ENCODE measurements around the gene VPS37B.
"Not testable (repeated sequence)": the region's sequence is repeated elsewhere in the genome, so short reads cannot be mapped to it uniquely, and the experiment has no call there.

Gene VPS37B

DNA sequence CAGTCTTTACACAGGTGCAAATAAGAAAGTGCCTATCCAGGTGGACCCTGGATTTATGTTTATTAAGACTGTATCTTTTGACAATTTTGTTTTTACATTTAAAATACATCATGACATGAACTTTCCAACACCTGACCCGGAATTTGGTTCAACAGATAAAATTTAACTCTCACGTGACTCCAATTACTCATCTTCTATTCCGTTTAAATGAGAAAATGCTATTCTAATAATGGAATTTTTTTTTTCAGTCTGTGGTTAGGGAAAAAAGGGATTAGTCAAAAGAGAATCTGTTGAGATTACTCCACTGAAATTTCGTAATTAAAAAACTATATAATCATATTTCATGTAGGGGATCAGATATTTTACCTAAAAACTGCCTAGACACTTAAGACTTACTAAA is 11.1 kb downstream of the VPS37B start:
- in situ Hi-C loops (cut with HindIII; ENCODE audit: low sequenced_read_pairs): loop anchor here (5.0 kb wide), 1 partner anchor 62 kb away; no protein-coding TSS in a partner anchor

DNA sequence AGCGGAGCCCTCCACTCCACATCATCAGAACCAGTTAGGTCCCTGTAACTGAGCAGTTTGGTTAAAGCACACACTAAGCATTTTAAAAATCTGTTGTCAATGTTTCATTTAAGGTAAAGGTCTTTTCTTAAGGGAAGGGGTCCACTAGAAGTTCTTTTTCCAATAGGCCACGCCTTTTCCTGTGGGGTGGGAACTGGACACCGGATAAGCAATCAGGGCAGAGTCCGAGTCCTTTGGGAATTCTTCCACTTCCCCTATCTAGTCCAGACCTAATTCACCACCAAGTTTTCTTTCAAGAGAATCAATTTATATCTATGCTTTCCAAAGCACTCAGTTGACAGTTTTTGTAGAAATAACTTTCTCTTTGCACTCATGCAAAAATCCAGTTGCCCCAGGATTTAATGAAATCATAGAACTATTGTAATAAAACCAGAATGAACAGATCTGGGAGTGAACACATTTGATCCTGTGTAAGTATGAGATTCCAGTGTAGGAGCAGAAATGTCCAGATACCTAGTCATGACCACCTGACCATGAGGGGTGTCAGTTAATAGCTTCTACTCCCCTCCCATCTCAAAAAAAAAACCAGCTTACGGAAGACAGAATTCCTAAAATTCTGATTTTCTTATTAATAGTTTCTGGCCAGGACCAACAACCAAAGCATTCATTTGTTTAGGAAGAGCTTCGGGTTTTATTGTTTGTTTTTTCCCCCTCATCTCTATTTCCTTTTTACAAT is 11.7 kb downstream of the VPS37B start:
- in situ Hi-C loops (cut with HindIII; ENCODE audit: low sequenced_read_pairs): loop anchor here (5.0 kb wide), 1 partner anchor 63 kb away; no protein-coding TSS in a partner anchor

- in situ Hi-C loops (cut with HindIII; ENCODE audit: low sequenced_read_pairs): loop anchor here (5.0 kb wide), 1 partner anchor 64 kb away; no protein-coding TSS in a partner anchor
These were observed 12.9 kb downstream of the VPS37B start for GRCh38 chr12:122882908-122883558.

- in situ Hi-C loops (cut with HindIII; ENCODE audit: low sequenced_read_pairs): loop anchor here (5.0 kb wide), 1 partner anchor 67 kb away; no protein-coding TSS in a partner anchor
These were observed 15.3 kb downstream of the VPS37B start for GRCh38 chr12:122880668-122881067.

DNA sequence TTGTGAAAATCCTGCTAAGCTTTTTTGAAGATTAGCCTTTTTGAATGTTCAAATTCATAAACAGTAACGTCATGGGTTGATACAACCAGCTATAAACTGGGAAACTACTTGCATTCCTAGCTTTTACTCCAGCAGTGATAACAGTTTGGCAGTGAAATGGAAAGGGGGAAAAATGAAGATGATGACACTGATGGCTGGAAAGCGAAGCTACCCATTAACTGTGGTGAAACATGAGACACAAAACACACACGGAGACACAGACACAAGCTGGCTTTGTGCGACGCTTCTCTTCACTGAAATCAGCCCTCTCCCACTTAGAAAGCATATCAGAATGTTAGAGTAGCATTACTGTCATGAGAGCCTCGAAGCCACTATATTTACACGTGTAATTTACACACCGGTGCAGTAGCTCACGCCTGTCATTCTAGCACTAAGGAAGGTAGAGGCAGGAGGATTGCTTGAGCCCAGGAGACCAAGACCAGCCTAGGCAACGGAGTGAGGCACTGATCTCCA is 15.7 kb downstream of the VPS37B start:
- in situ Hi-C loops (cut with HindIII; ENCODE audit: low sequenced_read_pairs): loop anchor here (5.0 kb wide), 1 partner anchor 67 kb away; no protein-coding TSS in a partner anchor

- in situ Hi-C loops (cut with HindIII; ENCODE audit: low sequenced_read_pairs): no loop called here
These were observed 16.9 kb downstream of the VPS37B start for GRCh38 chr12:122878780-122879612.

GRCh38 chr12:122876731-122877130 is 19.2 kb downstream of the VPS37B start:
- in situ Hi-C loops (cut with HindIII; ENCODE audit: low sequenced_read_pairs): no loop called here

DNA sequence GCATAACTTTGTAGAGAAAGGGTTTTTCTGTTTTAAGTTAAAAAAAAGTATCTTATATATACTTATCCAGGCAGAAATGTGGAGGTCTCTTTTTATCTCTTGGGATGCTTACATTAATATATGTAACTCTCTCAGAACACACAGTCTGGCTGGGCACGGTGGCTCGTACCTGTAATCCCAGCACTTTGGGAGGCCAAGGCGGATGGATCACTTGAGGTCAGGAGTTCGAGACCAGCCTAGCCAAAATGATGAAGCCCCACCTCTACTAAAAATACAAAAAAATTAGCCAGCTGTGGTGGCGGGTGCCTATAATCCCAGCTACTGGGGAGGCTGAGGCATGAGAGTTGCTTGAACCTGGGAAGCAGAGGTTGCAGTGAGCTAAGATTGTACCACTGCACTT is 19.6 kb downstream of the VPS37B start:
- in situ Hi-C loops (cut with HindIII; ENCODE audit: low sequenced_read_pairs): not testable (repeated sequence)

GRCh38 chr12:122875590-122876220 is 20.2 kb downstream of the VPS37B start:
- in situ Hi-C loops (cut with HindIII; ENCODE audit: low sequenced_read_pairs): no loop called here

DNA sequence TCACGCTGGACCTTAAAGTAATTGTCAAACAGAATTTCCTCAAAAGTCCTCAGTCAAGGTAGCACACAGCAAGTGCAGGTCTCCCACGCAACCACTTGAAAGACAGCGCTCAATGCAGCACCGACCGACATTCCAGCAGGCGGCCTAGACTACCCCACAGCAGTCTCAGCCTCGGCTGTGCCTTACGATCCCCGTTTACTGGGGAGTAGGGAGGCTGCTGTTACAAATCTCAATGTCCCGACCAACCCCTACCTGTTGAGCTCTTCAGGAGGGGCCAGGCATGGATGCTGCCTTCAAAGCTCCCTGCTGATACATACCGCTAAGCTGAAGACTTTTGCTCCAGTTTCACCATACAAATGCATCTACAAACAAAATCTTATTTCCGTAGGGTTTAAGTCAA is 21.8 kb downstream of the VPS37B start:
- in situ Hi-C loops (cut with HindIII; ENCODE audit: low sequenced_read_pairs): no loop called here

DNA sequence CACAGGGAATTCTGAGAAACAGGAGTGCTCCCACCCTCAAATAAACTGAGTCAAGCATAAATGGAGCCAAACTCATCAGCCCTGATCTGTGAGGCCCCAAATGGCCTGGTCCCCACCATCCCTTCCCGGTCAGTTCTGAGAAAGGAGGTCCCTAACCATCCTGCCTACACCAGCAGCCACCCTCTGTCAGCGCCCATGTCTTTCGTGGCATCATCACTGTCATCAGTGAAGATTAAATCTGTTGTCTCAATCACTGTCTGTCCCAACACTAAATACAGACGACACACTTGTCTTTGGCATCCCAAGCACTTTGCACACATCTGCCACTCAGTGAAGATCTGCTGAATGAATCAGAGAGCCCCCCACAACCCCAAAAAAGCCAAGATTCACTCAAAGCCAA is 22.4 kb downstream of the VPS37B start:
- in situ Hi-C loops (cut with HindIII; ENCODE audit: low sequenced_read_pairs): no loop called here

GRCh38 chr12:122872815-122873361 is 23.0 kb downstream of the VPS37B start:
- in situ Hi-C loops (cut with HindIII; ENCODE audit: low sequenced_read_pairs): no loop called here

- in situ Hi-C loops (cut with HindIII; ENCODE audit: low sequenced_read_pairs): no loop called here
These were observed 23.8 kb downstream of the VPS37B start for GRCh38 chr12:122871851-122872780.

DNA sequence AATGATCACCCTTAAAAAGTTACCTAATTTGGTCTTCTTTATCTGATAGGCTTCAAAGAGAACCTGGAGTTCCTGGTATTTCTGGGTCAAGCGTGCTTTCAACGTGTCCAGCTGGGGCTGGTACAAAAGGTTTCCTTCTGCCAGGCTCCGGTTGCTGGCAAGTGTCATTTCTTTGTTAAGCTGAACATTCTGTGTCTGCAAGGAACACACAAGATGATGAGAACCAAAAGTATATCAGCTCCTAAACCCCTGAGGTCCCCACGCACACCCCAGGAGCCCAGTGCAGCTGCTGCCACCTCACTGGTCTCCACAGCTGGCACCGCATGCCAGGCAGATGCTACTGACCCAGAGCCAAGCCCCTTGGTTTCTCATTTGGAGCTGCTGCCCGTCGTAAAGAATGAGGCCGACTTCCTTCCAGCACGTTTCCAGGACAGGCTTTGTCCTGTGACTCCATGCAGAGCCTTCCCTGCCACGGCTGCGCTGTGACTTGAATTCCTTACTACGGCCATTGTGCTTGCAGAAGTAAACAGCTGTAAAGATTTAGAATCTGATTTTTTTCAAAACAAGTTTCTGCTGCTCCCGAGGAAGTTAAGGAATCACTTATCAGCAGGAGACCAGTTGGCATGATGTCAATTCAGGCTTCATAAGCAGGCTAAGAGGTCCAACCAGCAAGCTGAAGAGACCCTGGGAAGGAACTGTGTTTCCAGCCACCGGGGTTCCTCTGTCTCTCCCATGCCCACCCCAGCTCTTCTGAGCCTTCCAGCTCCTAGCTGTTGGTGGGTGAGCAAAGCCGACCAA is 24.9 kb downstream of the VPS37B start:
- in situ Hi-C loops (cut with HindIII; ENCODE audit: low sequenced_read_pairs): no loop called here

GRCh38 chr12:122870163-122870842 is 25.6 kb downstream of the VPS37B start:
- in situ Hi-C loops (cut with HindIII; ENCODE audit: low sequenced_read_pairs): no loop called here

DNA sequence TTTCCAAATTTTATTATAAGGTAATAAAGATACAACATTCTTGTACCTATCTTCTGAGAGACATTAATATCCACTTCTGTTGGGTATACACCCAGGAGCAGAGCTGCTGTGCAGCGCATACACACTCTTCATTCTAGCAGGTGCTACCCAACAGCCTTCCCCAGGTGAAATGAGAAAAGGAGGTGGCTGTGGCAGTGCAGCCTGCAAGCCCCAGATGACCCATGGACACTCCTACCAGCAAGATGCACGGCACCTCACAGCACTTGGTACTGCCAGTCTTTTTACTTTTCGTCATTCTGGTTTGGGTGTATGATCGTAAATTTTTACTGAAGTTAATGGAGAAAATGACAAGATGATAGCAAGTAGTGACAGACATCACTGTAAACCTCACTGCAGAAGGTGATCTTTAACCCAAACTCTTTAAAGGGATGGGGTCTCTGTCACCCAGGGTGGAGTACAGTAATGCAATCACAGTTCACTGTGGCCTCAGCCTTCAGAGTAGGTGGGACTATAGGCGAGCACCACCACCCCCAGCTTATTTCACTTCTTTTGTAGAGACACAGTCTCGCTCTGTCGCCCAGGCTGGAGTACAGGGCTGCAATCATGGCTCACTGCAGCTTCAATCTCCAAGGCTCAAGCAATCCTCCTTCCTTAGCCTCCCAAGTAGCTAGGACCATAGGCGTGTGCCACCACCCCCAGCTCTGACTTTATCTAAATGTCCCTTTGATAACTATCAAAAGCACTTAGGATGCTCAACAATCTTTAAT is 26.5 kb downstream of the VPS37B start:
- in situ Hi-C loops (cut with HindIII; ENCODE audit: low sequenced_read_pairs): no loop called here
